ENCODE results near the gene ZNF549.

DNA sequence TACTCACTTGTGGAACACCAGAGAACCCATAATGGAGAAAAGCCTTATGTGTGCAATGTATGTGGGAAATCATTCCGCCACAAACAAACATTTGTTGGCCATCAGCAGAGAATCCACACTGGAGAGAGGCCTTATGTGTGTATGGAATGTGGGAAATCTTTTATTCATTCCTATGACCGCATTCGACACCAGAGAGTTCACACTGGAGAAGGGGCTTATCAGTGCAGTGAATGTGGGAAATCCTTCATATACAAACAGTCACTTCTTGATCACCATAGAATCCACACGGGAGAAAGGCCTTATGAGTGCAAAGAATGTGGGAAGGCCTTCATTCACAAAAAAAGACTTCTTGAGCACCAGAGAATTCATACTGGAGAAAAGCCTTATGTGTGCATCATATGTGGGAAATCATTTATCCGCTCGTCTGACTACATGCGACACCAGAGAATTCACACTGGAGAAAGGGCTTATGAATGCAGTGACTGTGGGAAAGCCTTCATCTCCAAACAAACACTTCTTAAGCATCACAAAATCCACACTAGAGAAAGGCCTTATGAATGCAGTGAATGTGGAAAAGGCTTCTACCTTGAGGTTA is 10.9 kb downstream of the ZNF549 start:
- TF ChIP-seq, protein P1, sequence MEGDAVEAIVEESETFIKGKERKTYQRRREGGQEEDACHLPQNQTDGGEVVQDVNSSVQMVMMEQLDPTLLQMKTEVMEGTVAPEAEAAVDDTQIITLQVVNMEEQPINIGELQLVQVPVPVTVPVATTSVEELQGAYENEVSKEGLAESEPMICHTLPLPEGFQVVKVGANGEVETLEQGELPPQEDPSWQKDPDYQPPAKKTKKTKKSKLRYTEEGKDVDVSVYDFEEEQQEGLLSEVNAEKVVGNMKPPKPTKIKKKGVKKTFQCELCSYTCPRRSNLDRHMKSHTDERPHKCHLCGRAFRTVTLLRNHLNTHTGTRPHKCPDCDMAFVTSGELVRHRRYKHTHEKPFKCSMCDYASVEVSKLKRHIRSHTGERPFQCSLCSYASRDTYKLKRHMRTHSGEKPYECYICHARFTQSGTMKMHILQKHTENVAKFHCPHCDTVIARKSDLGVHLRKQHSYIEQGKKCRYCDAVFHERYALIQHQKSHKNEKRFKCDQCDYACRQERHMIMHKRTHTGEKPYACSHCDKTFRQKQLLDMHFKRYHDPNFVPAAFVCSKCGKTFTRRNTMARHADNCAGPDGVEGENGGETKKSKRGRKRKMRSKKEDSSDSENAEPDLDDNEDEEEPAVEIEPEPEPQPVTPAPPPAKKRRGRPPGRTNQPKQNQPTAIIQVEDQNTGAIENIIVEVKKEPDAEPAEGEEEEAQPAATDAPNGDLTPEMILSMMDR (conservative IDR thresholded peaks at IDR 0.05; ENCODE audit: low read depth, low read length), result no peak
- TF ChIP-seq EZH2 (IDR thresholded peaks at IDR 0.05; ENCODE audit: low read length, unreplicated experiment), result no peak
- no peak for TF ChIP-seq EZH2phosphoT487 (IDR thresholded peaks at IDR 0.05; ENCODE audit: borderline replicate concordance, low read length)
